HEK293T (cell line): ENCODE data around the gene ZC3H12A.

Experiments
- ARNT ChIP-seq: fragments of 450-650 bp; IDR thresholded peaks from 2 replicates; pipeline ENCODE4 v1.6.1; 2017; ENCODE audit warnings: mild to moderate bottlenecking
- BHLHE40 ChIP-seq: fragments of 450-650 bp; IDR thresholded peaks from 2 replicates; pipeline ENCODE4 v1.6.1; 2016; ENCODE audit warnings: mild to moderate bottlenecking, moderate library complexity, borderline replicate concordance
- CTBP1 ChIP-seq: fragments of 450-650 bp; IDR thresholded peaks from 2 replicates; pipeline ENCODE4 v1.6.1; 2016; ENCODE audit warnings: borderline replicate concordance
- ELF4 ChIP-seq: fragments of 450-650 bp; IDR thresholded peaks from 2 replicates; pipeline ENCODE4 v1.6.1; 2017; ENCODE audit warnings: antibody characterized with exemption
- FOXK2 ChIP-seq: fragments of 450-650 bp; IDR thresholded peaks from 2 replicates; pipeline ENCODE4 v1.6.1; 2016; ENCODE audit warnings: mild to moderate bottlenecking
- FOXM1 ChIP-seq: fragments of 450-650 bp; IDR thresholded peaks from 2 replicates; pipeline ENCODE4 v1.6.1; 2017; ENCODE audit warnings: mild to moderate bottlenecking, borderline replicate concordance
- HDGF ChIP-seq: fragments of 450-650 bp; IDR thresholded peaks from 2 replicates; pipeline ENCODE4 v1.6.1; 2017; ENCODE audit warnings: antibody characterized with exemption, borderline replicate concordance
- L3MBTL2 ChIP-seq: fragments of 450-650 bp; conservative IDR thresholded peaks from 2 replicates; pipeline ENCODE4 v1.6.1; 2016; ENCODE audit warnings: mild to moderate bottlenecking
- LEF1 ChIP-seq: fragments of 450-650 bp; IDR thresholded peaks from 2 replicates; pipeline ENCODE4 v1.6.1; 2017; ENCODE audit warnings: mild to moderate bottlenecking, borderline replicate concordance
- NFRKB ChIP-seq: fragments of 450-650 bp; IDR thresholded peaks from 2 replicates; pipeline ENCODE4 v1.6.1; 2016; ENCODE audit warnings: mild to moderate bottlenecking, moderate library complexity
- SP1 ChIP-seq: fragments of 450-650 bp; IDR thresholded peaks from 2 replicates; pipeline ENCODE4 v1.6.1; 2017
- SUZ12 ChIP-seq: fragments of 450-650 bp; IDR thresholded peaks from 2 replicates; pipeline ENCODE4 v1.6.1; 2016; ENCODE audit warnings: mild to moderate bottlenecking
- ZNF384 ChIP-seq: fragments of 450-650 bp; IDR thresholded peaks from 2 replicates; pipeline ENCODE4 v1.6.1; 2016

DNA sequence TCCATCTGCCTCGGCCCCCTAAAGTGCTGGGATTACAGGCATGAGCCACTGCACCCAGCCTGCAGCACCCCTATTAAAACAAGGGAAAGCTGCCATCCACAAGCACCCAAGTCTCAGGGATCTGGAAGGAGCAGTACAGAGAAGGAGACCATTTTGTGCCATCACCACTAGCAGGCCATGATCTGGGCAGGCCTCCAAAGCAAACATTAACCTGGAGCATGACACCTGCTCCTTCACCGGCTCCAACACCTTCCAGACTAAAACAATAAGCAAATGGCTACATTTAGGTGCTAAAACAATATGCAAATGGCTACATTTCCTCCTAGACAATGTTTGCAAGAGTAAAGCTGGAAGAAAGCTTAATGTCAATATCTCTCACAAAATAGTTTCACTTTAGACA, 23.5 kb downstream of the ZC3H12A start:
- TF ChIP-seq CTBP1 = no peak
- TF ChIP-seq BHLHE40 = no peak
- TF ChIP-seq FOXK2 = no peak
- no peak for TF ChIP-seq ZNF384
- no peak for TF ChIP-seq HDGF
- TF ChIP-seq FOXM1 = no peak
- no peak for TF ChIP-seq SP1
- no peak for TF ChIP-seq LEF1
- TF ChIP-seq SUZ12 = no peak
- TF ChIP-seq ELF4 = no peak
- TF ChIP-seq L3MBTL2 = no peak
- TF ChIP-seq NFRKB = no peak
- TF ChIP-seq ARNT = no peak
